Stimulated activated CD4-positive, alpha-beta T cell treated with anti-CD3 and anti-CD28 coated beads, Interleukin-15, amount 100 ng/mL, for 24 hours (primary cell): ENCODE results near the gene BTNL3.
"Not testable (repeated sequence)": the region's sequence is repeated elsewhere in the genome, so short reads cannot be mapped to it uniquely, and the experiment has no call there.

ENCODE experiments used
- DNase-seq: peaks from one replicate; pipeline ENCODE4 v3.0.0-alpha.2; 2020

BTNL3 gene

DNA sequence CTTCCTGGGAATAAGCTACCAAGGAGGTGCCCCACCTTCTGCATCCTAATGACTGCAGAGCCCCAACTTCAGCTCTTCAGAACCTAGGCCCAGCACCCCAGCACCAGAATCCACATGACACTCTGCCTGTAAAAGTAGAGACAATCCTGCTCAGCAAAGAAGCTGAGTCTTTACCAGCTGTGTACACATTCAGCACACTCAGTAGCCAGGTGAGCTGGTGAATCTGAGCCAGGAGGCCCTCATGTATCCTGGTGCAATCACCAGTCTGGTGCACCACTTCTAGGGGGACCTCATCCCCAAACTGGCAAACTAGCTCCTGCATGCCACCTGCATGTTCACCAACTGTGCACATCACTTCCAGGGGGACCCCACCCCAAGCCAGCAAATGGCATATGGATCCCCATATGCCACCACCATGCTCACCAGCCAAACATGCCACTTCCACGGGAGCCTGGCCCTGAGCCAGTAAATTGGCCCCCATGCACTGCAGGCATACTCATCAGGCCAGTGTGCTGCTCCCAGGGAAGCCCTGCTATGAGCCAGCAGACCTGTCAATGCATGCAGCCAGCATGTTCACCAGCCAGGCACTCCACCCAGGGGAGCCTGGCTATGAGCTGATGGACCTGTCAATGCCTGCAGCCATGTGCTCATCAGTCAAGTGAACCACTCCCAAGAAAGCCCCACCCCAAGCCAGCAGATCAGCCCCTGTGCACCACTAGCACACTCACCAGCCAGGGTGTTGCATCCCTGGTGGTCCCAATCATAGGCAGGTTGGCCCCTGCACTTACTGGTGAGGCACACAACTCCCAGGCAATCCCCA lies 35.8 kb downstream of the BTNL3 start:
- no peak for DNase-seq

DNA sequence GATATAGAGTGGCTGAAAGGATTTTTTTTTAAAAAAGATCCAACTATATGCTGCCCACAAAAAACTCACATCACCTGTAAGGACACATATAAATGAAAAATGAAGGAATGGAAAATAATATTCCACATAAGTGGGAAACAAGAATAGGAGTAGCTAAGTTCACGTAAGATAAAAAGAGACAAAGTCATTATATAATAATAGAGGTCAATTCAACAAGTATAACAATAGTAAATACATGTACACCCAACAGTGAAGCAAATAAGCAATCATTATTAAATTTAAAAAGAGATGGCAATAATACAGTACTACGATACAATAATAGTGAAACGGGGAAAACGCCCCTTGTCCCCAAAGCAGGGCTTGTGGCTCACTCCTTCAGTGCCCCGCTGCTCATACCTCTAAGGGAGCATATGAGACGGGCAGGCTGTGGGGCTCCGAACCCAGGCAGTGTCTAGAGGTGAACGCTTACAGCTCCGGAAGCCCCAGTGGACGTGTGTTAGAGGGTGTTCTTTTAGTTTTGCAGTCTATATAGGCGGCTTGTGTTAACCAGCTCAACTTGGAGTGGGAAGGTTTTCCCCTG lies 38.9 kb downstream of the BTNL3 start:
- no peak for DNase-seq

DNA sequence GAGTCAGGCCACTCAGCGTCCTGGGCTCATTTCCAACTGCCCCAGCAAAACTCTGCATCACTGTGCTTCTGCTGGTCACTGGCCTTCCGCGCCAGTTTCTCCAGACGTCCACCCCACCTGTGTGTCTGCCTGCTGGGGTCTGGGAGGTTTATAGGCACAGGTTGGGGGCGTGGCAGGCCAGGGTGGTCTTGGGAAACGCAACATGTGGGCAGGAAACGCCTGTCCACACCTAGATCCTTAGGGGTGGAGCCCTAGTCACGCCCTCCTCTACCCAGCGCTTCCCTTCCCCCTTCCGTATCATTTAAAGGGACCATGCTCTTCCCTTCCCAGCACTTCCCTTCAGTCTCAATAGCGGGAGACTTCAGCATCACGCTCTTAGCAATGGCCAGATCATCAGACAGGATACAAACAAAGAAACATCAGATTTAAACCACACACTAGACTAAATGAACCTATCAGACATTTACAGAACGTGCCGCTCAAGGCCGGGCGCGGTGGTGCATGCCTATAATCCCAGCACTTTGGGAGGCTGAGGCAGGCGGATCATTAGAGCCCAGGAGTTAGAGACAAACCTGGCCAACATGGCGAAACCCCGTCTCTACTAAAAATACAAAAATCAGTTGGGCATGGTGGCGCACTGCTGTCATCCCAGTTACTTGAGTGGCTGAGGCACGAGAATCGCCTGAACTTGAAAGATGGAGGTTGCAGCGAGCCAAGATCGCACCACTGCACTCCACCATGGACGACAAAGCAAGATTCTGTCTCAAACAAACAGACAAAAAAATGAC lies 39.6 kb downstream of the BTNL3 start:
- no peak for DNase-seq

DNA sequence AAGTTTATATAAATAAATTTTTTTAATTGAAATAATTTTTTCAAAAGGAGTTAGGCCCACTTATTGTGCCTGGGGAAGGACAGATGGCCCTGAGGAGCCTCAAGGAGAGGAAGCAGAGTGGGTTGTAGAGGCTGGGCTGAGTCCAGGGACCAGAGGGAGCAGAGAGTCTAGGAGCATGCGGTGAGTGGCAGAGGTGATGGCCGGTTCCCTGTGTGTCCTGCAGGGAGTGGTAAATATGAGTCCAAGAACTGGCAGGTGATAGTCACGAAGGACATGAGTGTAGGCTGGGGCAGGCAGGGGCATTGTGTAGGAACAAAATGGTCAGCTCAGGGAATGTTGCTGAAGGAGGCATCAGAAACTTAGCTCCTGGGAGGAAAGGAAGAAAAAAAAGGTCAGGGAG lies 43.1 kb downstream of the BTNL3 start:
- DNase-seq: no peak

DNA sequence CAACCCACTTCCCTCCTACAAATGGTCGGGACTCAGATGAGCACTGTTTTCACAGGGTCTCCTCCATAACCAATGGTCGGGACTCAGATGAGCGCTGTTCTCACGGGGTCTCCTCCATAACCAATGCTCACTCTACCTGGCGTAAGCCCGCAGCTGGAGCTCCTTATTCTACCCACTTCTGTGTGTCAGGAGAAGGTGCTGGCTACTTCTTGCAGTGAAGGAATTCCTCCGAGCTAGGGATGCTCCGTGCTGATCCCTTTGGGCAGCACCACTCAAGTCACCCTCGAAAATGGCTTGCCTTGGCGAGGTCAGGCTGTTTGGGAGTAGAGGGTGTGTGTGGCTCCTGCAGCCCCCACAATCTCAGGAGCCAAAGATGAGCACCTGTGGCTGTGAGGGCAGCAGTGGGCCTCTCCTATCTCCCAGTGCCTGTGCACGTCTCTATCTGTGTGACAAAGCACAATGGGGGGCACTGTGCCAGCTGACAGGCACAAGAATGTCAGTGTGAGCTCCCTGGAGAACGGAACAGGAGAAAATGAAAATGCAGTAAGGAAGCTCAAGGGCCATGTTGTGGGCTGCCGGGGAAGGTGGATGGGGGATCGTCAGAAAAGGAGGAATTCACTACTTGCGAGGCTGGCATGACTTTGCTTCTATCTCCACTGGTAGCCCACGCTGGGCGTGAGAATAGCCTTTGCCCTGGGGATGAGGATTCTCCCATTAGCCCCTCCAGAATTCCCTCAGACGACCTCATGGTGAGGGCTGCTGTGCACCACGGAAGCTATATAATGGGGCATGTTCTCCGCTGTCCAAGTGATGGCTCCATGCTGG lies 47.6 kb downstream of the BTNL3 start:
- DNase-seq: no peak

DNA sequence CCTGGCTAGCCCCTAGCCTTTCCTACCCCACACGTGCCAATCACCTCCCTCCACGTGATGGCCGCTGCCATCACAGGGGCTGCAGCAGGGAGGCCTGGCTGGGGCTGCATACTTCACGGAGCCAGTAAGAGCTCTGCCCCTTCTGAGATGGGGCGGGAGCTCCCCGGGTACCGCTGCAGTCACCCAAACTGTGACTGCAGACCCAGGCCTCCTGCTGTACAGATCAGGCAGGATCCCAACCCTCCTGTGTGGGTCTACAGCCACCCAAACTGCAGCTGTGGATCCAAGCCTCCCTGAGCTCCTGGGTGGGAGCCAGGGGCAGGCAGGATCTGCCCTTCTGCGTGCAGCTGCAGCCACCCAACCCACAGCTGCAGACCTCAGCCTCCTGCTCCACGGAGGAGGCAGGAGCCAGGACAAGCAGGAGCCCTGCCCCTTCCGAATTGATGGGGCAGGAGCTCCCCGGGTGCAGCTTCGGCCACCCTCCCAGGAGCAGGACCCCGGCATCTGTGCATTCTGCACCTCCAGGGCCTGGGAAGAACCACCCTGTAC lies 48.2 kb downstream of the BTNL3 start:
- no peak for DNase-seq

- no peak for DNase-seq
Observed at GRCh38 chr5:181037365-181037861, 48.8 kb downstream of the BTNL3 start.

DNA sequence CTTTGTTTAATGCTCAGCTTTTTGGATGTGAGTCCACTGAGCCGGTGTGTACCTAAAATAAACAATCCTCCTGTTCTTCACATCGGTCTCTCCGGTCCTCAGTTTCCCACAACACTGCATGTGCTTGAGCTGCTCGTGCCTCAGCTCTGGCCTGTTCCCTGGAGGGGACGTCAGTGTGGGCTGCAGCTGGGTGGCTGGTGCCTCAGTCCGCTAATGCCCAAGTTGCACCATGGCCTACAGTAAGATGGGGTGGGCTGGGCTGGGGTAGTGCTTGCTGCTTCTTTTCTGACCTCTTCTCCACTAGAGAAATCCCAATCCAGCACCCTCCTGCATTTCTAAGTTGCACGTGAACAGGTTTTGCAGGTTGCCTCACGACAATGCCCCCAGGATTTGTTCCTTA lies 50.8 kb downstream of the BTNL3 start:
- DNase-seq: no peak

- DNase-seq: no peak
Observed at GRCh38 chr5:181039931-181040630, 51.4 kb downstream of the BTNL3 start, which contains the start of gene BTNL9. BTNL9 (plus strand) TSS chr5:181040266; CDS start chr5:181045490, 5,224 bp downstream.

GRCh38 chr5:181040631-181040945 lies 51.9 kb downstream of the BTNL3 start:
- no peak for DNase-seq

DNA sequence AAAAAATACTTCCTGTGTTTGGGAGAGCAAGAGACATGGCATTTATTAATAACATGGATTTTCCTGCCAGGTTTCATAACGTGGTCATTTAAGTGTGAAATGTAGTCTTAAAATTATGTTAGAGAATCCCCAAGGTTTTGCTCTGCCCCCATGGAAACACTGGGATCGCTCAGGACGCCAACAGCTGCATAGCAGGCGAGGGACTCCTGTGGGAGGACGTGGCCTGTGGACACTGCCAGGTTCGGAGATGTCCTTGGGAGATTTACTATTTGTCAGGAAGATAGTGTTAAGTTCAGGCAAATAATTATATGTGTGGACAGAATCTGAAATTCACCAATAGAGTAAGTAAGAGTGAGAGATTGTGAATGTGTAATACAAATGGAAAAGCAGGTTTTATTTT lies 52.4 kb downstream of the BTNL3 start:
- DNase-seq: no peak

DNA sequence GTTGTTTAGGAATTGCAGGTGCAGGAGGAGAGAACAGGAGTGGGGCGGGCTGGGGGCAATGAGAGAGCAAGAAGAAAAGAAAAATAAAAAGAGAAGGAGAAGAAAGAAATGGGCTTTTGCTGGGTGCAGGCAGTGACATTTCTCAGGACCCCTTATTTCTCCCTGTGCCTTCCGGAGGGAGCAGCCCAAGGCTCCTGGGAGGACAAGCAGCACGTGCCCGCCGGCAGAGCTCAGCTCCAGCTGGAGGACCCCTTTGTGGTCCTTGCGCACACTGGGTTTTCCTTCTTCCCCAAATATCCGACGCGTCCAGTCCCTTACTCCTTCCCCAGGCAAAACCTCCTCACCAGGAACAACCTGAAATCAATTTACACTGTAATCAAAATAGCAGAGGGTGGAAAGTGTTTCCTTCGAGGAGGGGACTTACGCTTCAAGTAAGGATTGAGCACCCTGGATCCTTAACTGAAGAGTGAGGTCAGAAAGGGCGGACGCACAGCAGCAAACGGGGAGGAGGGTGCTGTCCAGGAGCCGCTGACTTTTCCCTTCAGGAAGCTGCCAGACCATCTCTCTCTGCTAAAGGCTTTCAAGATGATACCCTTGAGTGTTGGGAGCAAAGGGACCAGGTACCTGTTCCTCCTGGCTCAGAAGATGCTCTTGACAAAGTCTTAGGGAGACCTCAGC lies 53.5 kb downstream of the BTNL3 start:
- no peak for DNase-seq

GRCh38 chr5:181042722-181043121 lies 54.1 kb downstream of the BTNL3 start:
- DNase-seq: no peak

DNA sequence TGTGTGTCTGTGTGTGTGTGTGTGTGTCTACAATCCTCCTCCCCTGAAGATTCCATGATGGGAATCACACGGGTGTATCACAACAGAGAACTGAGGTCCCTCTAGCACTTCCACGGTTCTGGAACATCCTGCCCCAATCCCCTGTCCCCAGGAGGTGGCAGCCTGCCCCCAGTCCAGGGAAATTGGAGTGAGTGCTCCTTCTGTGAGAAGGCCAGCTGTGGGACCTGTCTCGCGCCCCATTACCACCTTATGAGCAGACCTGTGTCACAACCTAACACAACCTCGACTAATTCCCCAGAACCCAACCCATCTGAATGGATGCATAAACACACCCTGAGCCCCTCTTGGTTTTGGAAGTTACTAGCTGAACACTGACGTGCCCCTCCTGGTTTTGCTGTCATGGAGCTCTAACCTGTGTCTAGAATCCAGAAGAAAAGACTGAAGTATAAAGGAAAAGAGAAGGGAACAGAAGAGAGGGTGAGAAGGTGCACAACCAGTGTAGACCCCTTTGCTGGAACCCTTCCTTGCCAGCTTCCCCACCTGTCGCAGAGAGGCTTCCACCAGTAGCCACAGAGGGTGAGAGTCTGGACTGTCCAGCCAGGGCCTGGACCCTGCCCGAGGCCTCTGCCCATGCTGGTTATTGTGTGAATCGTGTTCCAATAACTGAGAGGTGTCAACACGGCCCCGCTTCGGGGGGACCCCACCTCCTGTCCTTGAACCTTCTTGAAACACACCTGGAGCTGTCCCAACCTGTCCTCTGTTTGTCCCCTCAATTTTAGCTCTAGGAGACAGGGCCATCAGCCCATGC lies 54.8 kb downstream of the BTNL3 start:
- DNase-seq: no peak

GRCh38 chr5:181044093-181044599 lies 55.5 kb downstream of the BTNL3 start:
- no peak for DNase-seq

- no peak for DNase-seq
Observed at GRCh38 chr5:181044662-181045305, 56.1 kb downstream of the BTNL3 start.

- no peak for DNase-seq
Observed at GRCh38 chr5:181045316-181045715, 56.7 kb downstream of the BTNL3 start.

DNA sequence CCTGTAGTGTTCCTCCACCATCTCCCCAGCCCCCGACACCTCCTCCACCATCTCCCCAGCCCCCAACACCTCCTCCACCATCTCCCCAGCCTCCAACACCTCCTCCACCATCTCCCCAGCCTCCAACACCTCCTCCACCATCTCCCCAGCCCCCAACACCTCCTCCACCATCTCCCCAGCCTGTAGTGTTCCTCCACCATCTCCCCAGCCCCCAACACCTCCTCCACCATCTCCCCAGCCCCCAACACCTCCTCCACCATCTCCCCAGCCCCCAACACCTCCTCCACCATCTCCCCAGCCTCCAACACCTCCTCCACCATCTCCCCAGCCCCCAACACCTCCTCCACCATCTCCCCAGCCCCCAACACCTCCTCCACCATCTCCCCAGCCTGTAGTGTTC lies 57.2 kb downstream of the BTNL3 start:
- DNase-seq: not testable (repeated sequence)

DNA sequence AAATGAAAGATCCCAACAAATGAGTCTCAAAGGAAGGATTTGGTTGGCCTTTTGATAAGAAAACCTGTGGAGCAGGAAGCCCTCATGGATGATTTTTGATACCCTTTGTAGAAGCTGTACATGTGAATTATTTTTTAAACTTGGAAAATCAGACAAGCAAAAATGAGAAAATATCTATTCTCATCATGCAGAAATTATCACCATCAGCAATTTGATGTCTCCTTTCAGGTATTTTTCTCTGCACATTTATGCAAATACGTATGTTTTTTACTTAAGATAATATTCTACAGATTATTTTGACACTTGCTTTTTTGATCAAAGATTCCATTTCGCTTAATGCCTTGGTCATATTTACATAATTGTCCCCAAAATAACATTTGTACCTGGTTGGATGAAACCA lies 58.6 kb downstream of the BTNL3 start:
- no peak for DNase-seq

GRCh38 chr5:181047921-181048320 lies 59.3 kb downstream of the BTNL3 start:
- DNase-seq: no peak
